Measurements from ENCODE around the gene CRK. TPM values are rescaled to one million over a fixed set of nuclear protein-coding genes. Genes with fewer than 3 reads are reported as not detected.
A peak's percentile ranks its signal among the peaks of the same experiment; 100 is the strongest.

The CRK gene
- total and polyA plus RNA-seq, 2 donors (not counting 1 experiment from before 2014, with no cell fraction given): 120 to 138 TPM

DNA sequence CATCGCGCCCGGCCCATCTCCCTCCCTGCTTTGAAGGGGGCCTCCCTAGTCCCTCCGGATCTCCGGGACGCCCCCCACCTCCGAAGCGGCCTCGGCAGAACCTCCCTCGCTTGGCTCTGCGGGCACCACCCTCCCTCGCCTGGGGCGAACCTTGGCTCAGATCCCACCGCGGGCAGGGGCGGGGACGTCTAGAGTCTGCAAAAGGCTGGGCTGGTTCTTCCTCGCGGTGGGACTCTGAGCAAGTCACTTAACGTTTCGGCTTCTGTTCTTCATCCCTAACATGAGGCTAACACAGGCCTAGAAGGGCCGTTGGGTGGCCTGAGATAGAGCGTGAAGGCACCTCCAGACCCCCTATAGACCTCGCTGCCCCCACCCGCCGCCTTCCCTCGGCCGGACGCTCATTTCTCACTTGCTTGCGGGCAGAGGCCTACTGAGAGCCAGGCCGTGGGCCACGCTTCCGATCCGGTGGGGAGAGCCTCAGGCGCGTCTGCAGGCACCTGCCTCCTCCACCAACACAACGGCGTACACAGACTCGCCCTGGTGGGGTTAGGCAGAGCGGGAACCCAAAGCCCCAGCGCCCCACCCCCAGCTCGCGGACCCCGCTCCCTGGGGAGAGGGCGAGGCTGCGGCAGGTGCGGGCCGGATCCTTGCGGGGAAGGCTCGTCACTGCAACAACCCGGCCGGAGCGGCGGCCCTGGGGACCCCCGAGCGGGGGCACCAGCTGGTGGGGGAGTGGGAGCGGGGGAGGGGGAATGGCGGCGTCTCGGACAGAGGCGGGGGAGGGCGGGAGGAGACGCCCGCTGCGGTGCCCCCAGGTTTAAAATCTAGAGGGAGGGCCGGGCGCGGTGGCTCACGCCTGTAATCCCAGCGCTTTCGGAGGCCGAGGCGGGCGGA, 31.0 kb upstream of the CRK start:
- H3K4me2 ChIP-seq (ENCODE audit: extremely low read depth, insufficient read depth, low read length): peak overlapping the region; percentile 25
- H3K36me3 ChIP-seq (ENCODE audit: control insufficient read depth, insufficient read depth, low read length): peaks cover 12% of the 10 kb centered on the region
- H4K20me1 ChIP-seq (ENCODE audit: control insufficient read depth, extremely low read depth, insufficient read depth, low read length): no peaks in the 10 kb centered on the region
- TF ChIP-seq, protein P1, sequence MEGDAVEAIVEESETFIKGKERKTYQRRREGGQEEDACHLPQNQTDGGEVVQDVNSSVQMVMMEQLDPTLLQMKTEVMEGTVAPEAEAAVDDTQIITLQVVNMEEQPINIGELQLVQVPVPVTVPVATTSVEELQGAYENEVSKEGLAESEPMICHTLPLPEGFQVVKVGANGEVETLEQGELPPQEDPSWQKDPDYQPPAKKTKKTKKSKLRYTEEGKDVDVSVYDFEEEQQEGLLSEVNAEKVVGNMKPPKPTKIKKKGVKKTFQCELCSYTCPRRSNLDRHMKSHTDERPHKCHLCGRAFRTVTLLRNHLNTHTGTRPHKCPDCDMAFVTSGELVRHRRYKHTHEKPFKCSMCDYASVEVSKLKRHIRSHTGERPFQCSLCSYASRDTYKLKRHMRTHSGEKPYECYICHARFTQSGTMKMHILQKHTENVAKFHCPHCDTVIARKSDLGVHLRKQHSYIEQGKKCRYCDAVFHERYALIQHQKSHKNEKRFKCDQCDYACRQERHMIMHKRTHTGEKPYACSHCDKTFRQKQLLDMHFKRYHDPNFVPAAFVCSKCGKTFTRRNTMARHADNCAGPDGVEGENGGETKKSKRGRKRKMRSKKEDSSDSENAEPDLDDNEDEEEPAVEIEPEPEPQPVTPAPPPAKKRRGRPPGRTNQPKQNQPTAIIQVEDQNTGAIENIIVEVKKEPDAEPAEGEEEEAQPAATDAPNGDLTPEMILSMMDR (conservative IDR thresholded peaks at IDR 0.05 in 1 of 2, IDR thresholded peaks at IDR 0.05 in 1 of 2; ENCODE audit: low read depth in 1 of 2, low read length in 2 of 2): no peak
- TF ChIP-seq EZH2 (IDR thresholded peaks at IDR 0.05; ENCODE audit: low read length, missing control alignments): no peak
- peak overlapping the region; percentile 68 for H3K27ac ChIP-seq (ENCODE audit: insufficient read depth, low read length)
- DNase-seq (ENCODE audit: low read depth in 2 of 2): peak; percentile 34 to 67
- peaks cover 43% of the 10 kb centered on the region for H3K79me2 ChIP-seq (ENCODE audit: control insufficient read depth, insufficient read depth, low read length)
- peaks cover 15% of the 10 kb centered on the region for H3K4me1 ChIP-seq (ENCODE audit: control insufficient read depth, extremely low read depth, insufficient read depth, low read length)
- H3K4me3 ChIP-seq (replicated peaks in 1 of 4; ENCODE audit: control extremely low read depth in 1 of 4, insufficient read depth in 1 of 4, low read depth in 3 of 4, low read length in 4 of 4): peak overlapping the region in 2 of 4 experiments; percentile 42 to 56
- H3K9ac ChIP-seq (ENCODE audit: insufficient read depth, low read length): peak overlapping the region; percentile 8
- H2AFZ ChIP-seq (ENCODE audit: low read length): no peak overlapping the region
- H3K9me3 ChIP-seq (ENCODE audit: control insufficient read depth, insufficient read depth, low read depth, low read length): no peaks in the 10 kb centered on the region
- H3K27me3 ChIP-seq (ENCODE audit: control insufficient read depth, insufficient read depth, low read length): no peaks in the 10 kb centered on the region

DNA sequence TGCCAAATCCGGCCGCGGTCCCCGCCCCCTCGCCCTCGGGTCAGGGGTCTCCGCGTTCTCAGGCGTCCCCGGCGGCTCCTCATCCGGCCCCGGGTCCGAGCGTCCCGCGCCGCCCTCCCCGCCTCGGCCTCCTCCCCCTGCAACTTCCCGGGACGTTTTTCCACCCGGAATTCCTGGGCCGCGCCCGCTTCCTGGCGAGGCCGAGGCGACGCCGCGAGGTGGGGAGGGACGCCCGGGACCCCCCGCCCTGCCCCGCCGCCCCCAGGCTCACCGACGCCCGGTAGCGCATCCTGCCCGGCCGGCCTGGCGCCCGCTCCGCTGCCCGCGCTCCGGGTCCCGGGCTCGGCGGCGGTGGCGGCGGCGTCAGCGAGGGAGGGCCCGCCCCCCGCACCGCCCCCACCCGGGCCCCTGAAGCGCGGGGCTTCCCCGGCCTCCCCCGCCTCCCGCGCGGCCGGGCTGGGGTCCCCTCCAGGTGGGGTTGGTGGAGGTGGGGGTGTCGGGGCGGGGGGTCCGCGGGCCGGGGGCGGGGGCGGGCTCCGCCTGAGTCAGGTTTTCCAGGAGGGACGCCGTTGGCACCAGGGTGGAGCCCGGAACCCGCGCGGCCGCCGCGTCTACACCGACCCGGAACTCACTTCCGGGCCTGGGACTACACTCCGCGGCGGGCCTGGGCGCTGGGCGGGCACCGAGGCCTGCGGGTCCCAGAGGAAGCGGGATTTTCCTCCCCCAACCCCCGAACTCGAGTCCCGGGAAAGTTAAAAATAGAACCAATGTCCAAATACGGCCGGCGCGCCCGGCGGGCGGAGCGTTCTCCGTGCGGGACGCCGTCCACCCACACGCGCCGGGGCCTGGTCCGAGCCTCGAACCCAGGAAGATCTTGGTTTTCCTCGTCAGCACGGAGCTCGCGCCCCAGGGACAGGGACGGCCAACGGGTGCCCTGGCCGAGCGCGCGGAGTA, 29.7 kb upstream of the CRK start:
- H3K4me2 ChIP-seq (ENCODE audit: extremely low read depth, insufficient read depth, low read length): peak overlapping the region; percentile 96
- TF ChIP-seq EZH2 (IDR thresholded peaks at IDR 0.05; ENCODE audit: low read length, missing control alignments): no peak
- TF ChIP-seq, protein P1 (conservative IDR thresholded peaks at IDR 0.05 in 1 of 2, IDR thresholded peaks at IDR 0.05 in 1 of 2; ENCODE audit: low read depth in 1 of 2, low read length in 2 of 2): no peak
- H3K4me1 ChIP-seq (ENCODE audit: control insufficient read depth, extremely low read depth, insufficient read depth, low read length): peaks cover 21% of the 10 kb centered on the region
- H3K79me2 ChIP-seq (ENCODE audit: control insufficient read depth, insufficient read depth, low read length): peaks cover 40% of the 10 kb centered on the region
- H4K20me1 ChIP-seq (ENCODE audit: control insufficient read depth, extremely low read depth, insufficient read depth, low read length): no peaks in the 10 kb centered on the region
- no peaks in the 10 kb centered on the region for H3K9me3 ChIP-seq (ENCODE audit: control insufficient read depth, insufficient read depth, low read depth, low read length)
- no peak overlapping the region for H2AFZ ChIP-seq (ENCODE audit: low read length)
- DNase-seq (ENCODE audit: low read depth in 2 of 2): peak; percentile 49 to 65
- peaks cover 16% of the 10 kb centered on the region for H3K36me3 ChIP-seq (ENCODE audit: control insufficient read depth, insufficient read depth, low read length)
- H3K27ac ChIP-seq (ENCODE audit: insufficient read depth, low read length): peak overlapping the region; percentile 88
- H3K9ac ChIP-seq (ENCODE audit: insufficient read depth, low read length): peak overlapping the region; percentile 82
- H3K27me3 ChIP-seq (ENCODE audit: control insufficient read depth, insufficient read depth, low read length): no peaks in the 10 kb centered on the region
- peak overlapping the region; percentile 48 to 86 (median 79) for H3K4me3 ChIP-seq (replicated peaks in 1 of 4; ENCODE audit: control extremely low read depth in 1 of 4, insufficient read depth in 1 of 4, low read depth in 3 of 4, low read length in 4 of 4)

Measured in fibroblast of lung (primary cell).